Panc1 (cell line): ENCODE data around the gene TTC24. TPM values are rescaled to one million over a fixed set of nuclear protein-coding genes. Genes with fewer than 3 reads are reported as not detected.

Source experiments
- ATAC-seq: fragments of 200-7000 bp; cut with Tn5 transposase; 2 replicates; pipeline ENCODE4 v1.9.1; 2020; ENCODE audit warnings: mild to moderate bottlenecking, moderate library complexity
- BruUV-seq: library from RNA; stranded (reverse); fragments of 400-500 nt; replicated peaks from 2 replicates; lab custom pipeline; 2021; lab: Mats Ljungman, UMichigan
- CTCF ChIA-PET: fragments of 300-600 bp; sonication (Branson Sonifier 250); formaldehyde crosslinking; loops from one replicate; lab custom pipeline; 2022; ENCODE audit warnings: antibody characterized with exemption; lab: Charles Lee
- POLR2A ChIA-PET: fragments of 300-600 bp; sonication (Branson Sonifier 250); formaldehyde crosslinking; loops from one replicate; lab custom pipeline; 2022; ENCODE audit warnings: antibody characterized with exemption; lab: Charles Lee
- DNase-seq: peaks from one replicate; pipeline ENCODE4 v3.0.0-alpha.2; 2010; ENCODE audit warnings: low read depth, low spot score
- H3K27ac ChIP-seq: 2 replicates; pipeline ENCODE4 v1.5.1; 2011; ENCODE audit warnings: mild to moderate bottlenecking, low read length, inconsistent platforms
- H3K27me3 ChIP-seq: fragments of 200-500 bp; sonication (Bioruptor generic); 2 replicates; pipeline ENCODE4 v1.6.0; 2014; ENCODE audit warnings: low read length, inconsistent platforms; ENCODE audit not compliant: control insufficient read depth, insufficient read depth
- H3K36me3 ChIP-seq: fragments of 200-500 bp; sonication (Bioruptor generic); 2 replicates; pipeline ENCODE4 v1.5.1; 2014; ENCODE audit warnings: inconsistent platforms, mild to moderate bottlenecking, low read length, moderate library complexity; ENCODE audit not compliant: control insufficient read depth, insufficient read depth
- H3K4me1 ChIP-seq: 2 replicates; pipeline ENCODE4 v1.5.1; 2011; ENCODE audit warnings: inconsistent platforms, mild to moderate bottlenecking, low read length, moderate library complexity; ENCODE audit not compliant: control insufficient read depth, insufficient read depth
- H3K4me3 ChIP-seq, 2 experiments: 2 replicates each; pipeline ENCODE4 v1.5.1; 2011 to 2012; ENCODE audit warnings: low read depth in 2 of 2, low read length in 2 of 2, mild to moderate bottlenecking in 2 of 2, inconsistent platforms in 1 of 2, moderate library complexity in 1 of 2
- H3K9me3 ChIP-seq: fragments of 200-500 bp; sonication (Bioruptor generic); 2 replicates; pipeline ENCODE4 v1.5.1; 2014; ENCODE audit warnings: low read depth, mild to moderate bottlenecking, inconsistent platforms, low read length, moderate library complexity; ENCODE audit not compliant: control insufficient read depth, insufficient read depth
- POLR2AphosphoS5 ChIP-seq: IDR thresholded peaks from 2 replicates; pipeline ENCODE4 v1.6.1; 2012; ENCODE audit warnings: mild to moderate bottlenecking, low read depth, low read length, moderate library complexity
- SIN3A ChIP-seq: IDR thresholded peaks from 2 replicates; pipeline ENCODE4 v1.6.1; 2012; ENCODE audit warnings: low read depth, mild to moderate bottlenecking, low read length, moderate library complexity, borderline replicate concordance; ENCODE audit not compliant: insufficient read depth
- TCF7L2 ChIP-seq: IDR thresholded peaks from 2 replicates; pipeline ENCODE4 v1.6.1; 2011; ENCODE audit warnings: mild to moderate bottlenecking, low read depth, low read length, inconsistent platforms
- in situ Hi-C: cut with HindIII; loops from 2 replicates; pipeline ENCODE4 v1.10.0; 2016; ENCODE audit warnings: low sequenced_read_pairs, low pct_unique_long_range_greater_than_20kb
- intact Hi-C: fragments of 100-400 bp; cut with micrococcal nuclease; formaldehyde crosslinking; loops from one replicate; pipeline ENCODE4 v1.10.0; 2022; ENCODE audit not compliant: unreplicated experiment
- total RNA-seq: library from RNA; stranded (reverse); gene quantifications from one replicate; pipeline ENCODE4 v1.2.1, GENCODE V29; 2021; ENCODE audit not compliant: unreplicated experiment
- TF ChIP-seq, protein P1 (sequence below), 2 experiments: IDR thresholded peaks; 2 replicates each; pipeline ENCODE4 v1.6.1; 2011 to 2012; ENCODE audit warnings: low read depth in 2 of 2, control low read depth in 1 of 2, low read length in 1 of 2, mild to moderate bottlenecking in 1 of 2, moderate library complexity in 1 of 2; ENCODE audit not compliant: insufficient read depth in 1 of 2
- TF ChIP-seq, protein P2 (sequence below): fragments of 450-650 bp; IDR thresholded peaks from 2 replicates; pipeline ENCODE4 v1.5.1; 2017; ENCODE audit warnings: mild to moderate bottlenecking

Gene TTC24
- total RNA-seq, 1 experiment from 2014 or later, result not detected

DNA sequence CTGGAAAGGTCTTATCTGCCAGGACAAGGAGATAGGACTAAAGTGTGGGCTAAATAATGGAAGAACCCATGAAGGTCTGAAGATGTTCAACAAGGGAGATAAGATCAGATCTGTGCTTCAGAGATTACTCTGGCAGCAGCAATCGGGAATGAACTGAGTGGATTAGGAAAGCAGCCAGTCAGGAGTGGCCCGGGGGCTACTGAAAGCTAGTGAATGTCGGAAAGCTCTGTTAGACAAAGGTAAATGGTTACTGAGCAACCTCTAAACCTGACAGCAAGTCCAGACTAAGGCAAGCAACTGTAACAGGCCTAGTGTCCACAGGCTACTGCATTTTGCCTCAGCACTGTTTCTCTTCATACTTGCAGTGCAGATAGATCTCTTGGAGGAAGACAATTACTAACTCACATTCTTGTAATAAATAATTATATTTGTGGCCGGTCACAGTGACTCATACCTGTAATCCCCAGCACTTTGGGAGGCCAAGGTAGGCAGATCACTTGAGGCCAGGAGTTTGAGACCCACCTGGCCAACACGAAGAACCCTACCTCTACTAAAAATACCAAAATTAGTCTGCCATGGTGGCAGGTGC is 19.6 kb upstream of the TTC24 start:
- no peak for DNase-seq

DNA sequence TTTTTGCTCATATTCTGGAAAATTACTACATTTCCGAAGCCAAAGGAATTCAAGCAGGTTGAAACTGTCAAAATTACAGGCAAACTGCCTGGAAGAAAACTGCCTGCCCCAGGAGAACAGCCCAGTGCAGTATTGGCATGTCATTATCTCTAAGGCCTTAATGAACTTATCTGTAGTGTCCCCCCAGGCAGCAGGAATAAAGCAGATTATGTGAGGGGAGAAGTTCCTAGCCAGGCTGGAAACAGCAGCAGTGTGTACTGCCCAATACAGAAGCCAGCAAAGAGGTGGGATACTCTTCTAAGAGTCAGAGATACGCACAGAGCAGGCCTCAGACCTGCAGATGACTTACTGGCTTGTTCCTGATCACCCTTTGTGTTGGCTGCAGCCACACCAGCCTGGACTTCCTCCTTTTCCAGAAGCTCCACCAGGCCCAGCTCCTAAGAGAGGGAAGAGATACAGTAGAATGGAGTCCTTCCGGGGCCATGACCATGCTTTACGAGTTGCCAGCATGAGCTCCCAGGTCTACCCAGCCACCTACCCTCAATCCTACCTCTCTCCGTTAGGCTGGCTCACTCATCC is 18.8 kb upstream of the TTC24 start:
- Histone ChIP-seq H3K4me3 (no peak overlapping the region), H3K4me1 (no peaks in the 10 kb centered on the region), H3K27ac (no peak overlapping the region), H3K36me3 (no peaks in the 10 kb centered on the region), H3K27me3 (no peaks in the 10 kb centered on the region), H3K9me3 (no peaks in the 10 kb centered on the region)
- ChIA-PET POLR2A (no interaction called here), CTCF (no interaction called here)
- BruUV-seq, result no TSS peak
- in situ Hi-C loops (no loop called here), intact Hi-C loops (no loop called here)
- TF ChIP-seq SIN3A (no peak), POLR2AphosphoS5 (no peak), TCF7L2 (no peak)
- TF ChIP-seq, protein P1, sequence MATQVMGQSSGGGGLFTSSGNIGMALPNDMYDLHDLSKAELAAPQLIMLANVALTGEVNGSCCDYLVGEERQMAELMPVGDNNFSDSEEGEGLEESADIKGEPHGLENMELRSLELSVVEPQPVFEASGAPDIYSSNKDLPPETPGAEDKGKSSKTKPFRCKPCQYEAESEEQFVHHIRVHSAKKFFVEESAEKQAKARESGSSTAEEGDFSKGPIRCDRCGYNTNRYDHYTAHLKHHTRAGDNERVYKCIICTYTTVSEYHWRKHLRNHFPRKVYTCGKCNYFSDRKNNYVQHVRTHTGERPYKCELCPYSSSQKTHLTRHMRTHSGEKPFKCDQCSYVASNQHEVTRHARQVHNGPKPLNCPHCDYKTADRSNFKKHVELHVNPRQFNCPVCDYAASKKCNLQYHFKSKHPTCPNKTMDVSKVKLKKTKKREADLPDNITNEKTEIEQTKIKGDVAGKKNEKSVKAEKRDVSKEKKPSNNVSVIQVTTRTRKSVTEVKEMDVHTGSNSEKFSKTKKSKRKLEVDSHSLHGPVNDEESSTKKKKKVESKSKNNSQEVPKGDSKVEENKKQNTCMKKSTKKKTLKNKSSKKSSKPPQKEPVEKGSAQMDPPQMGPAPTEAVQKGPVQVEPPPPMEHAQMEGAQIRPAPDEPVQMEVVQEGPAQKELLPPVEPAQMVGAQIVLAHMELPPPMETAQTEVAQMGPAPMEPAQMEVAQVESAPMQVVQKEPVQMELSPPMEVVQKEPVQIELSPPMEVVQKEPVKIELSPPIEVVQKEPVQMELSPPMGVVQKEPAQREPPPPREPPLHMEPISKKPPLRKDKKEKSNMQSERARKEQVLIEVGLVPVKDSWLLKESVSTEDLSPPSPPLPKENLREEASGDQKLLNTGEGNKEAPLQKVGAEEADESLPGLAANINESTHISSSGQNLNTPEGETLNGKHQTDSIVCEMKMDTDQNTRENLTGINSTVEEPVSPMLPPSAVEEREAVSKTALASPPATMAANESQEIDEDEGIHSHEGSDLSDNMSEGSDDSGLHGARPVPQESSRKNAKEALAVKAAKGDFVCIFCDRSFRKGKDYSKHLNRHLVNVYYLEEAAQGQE (IDR thresholded peaks at IDR 0.05; ENCODE audit: insufficient read depth in 1 of 2, low read depth in 2 of 2, low read length in 1 of 2), result no peak
- TF ChIP-seq, protein P2, sequence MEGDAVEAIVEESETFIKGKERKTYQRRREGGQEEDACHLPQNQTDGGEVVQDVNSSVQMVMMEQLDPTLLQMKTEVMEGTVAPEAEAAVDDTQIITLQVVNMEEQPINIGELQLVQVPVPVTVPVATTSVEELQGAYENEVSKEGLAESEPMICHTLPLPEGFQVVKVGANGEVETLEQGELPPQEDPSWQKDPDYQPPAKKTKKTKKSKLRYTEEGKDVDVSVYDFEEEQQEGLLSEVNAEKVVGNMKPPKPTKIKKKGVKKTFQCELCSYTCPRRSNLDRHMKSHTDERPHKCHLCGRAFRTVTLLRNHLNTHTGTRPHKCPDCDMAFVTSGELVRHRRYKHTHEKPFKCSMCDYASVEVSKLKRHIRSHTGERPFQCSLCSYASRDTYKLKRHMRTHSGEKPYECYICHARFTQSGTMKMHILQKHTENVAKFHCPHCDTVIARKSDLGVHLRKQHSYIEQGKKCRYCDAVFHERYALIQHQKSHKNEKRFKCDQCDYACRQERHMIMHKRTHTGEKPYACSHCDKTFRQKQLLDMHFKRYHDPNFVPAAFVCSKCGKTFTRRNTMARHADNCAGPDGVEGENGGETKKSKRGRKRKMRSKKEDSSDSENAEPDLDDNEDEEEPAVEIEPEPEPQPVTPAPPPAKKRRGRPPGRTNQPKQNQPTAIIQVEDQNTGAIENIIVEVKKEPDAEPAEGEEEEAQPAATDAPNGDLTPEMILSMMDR, result no peak
- DNase-seq (no peak), ATAC-seq (no peak)

More for the DNA sequence above, 19.6 kb upstream of the TTC24 start:
- Histone ChIP-seq H3K4me1 (no peaks in the 10 kb centered on the region), H3K4me3 (no peak overlapping the region), H3K27ac (no peak overlapping the region), H3K27me3 (no peaks in the 10 kb centered on the region), H3K36me3 (no peaks in the 10 kb centered on the region), H3K9me3 (no peaks in the 10 kb centered on the region)
- no peak for ATAC-seq
- in situ Hi-C loops (no loop called here), intact Hi-C loops (no loop called here)
- ChIA-PET POLR2A (no interaction called here), CTCF (no interaction called here)
- TF ChIP-seq POLR2AphosphoS5, result no peak
- TF ChIP-seq, protein P1 (IDR thresholded peaks at IDR 0.05; ENCODE audit: insufficient read depth in 1 of 2, low read depth in 2 of 2, low read length in 1 of 2), result no peak
- no peak for TF ChIP-seq TCF7L2
- TF ChIP-seq, protein P2, result no peak
- TF ChIP-seq SIN3A, result no peak
- no TSS peak for BruUV-seq
